GM21717 (cell line): ENCODE measurements around the gene GALM.
"Not testable (repeated sequence)": the region's sequence is repeated elsewhere in the genome, so short reads cannot be mapped to it uniquely, and the experiment has no call there.

ENCODE experiments used
- ATAC-seq: cut with Tn5 transposase; IDR thresholded peaks from one replicate; pipeline ENCODE4 v1.9.1; 2021; ENCODE audit warnings: mild to moderate bottlenecking, moderate library complexity; ENCODE audit not compliant: unreplicated experiment

The GALM gene

DNA sequence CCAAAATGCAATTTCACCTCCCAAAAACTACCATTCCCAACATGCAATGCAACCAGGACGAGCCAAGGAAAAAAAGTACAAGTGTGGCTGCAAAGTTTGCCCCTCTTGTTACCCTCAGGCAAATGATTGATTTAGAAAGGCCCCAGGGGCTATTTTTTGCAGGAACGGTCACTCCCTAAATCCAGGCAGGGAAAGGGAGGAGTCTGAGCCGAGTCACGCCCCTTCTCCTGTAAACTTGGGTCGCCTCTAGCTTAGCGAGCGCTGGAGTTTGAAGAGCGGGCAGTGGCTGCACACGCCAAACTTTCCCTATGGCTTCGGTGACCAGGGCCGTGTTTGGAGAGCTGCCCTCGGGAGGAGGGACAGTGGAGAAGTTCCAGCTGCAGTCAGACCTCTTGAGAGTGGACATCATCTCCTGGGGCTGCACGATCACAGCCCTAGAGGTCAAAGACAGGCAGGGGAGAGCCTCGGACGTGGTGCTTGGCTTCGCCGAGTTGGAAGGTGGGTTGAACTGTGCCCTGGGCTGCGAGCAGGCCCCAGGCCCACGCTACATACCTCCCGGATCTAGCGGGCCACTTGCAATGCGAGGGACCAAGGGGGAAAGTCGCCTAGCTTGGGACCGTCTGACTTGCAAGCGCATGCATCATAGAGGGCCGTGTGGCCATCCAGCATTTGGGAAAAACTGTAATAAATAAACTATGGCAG lies at the start of gene GALM:
GALM (plus strand) TSS at position 261 of the 702 bp plus-strand sequence; CDS start at position 309, 48 bp downstream.
- ATAC-seq: peak; percentile 51

DNA sequence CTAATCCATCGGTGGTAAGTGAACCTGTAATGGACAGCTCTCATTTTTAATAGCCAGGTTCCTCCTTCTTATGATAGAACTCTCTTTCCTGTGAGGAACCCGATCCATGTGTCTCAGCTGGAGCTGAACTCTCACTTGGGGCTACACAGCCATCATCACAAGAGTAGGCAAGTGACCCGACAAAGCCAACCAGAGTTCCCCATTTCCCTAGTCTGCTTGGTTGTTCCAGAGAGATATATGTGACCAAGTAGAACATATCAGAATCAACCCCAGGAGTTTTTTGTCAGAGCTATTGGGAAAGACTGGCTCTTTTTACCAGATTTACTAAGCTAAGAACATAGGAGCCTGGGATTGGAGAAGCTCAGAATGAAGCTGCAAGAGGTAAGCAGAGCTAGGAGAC lies 48.6 kb upstream of the GALM start:
- no peak for ATAC-seq

DNA sequence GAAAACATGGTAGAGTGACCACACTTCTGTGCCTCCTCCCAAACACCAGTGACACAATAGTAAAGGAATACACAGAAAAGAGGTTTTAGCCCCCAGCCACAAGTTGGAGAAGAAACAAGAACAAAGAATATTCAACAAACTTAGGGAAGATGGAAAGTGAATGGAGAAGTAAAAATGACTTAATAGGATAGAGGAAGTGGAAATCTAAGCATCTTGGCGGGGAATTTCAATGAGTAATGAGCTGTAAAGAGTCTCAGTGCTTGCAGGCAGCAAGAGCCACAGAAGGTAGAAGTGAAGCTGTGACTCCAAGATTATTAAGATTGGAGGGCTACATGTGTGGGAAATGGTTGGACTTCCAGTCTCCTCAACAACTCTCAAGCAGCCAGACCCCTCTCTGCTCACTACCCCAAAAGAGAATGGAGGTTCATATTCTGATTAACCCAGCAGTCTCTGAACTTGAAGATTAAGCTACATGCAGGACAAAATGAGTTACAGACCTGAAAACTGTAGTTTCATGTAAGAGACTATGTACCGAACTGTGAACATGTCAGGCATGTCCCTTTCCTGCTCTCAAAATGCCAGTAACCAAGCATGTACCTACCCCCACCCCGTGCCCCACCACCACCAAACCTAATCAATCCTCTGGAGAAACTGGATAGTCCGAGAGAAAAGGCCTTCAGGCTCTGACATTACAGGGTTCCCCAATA lies 46.3 kb upstream of the GALM start:
- no peak for ATAC-seq

DNA sequence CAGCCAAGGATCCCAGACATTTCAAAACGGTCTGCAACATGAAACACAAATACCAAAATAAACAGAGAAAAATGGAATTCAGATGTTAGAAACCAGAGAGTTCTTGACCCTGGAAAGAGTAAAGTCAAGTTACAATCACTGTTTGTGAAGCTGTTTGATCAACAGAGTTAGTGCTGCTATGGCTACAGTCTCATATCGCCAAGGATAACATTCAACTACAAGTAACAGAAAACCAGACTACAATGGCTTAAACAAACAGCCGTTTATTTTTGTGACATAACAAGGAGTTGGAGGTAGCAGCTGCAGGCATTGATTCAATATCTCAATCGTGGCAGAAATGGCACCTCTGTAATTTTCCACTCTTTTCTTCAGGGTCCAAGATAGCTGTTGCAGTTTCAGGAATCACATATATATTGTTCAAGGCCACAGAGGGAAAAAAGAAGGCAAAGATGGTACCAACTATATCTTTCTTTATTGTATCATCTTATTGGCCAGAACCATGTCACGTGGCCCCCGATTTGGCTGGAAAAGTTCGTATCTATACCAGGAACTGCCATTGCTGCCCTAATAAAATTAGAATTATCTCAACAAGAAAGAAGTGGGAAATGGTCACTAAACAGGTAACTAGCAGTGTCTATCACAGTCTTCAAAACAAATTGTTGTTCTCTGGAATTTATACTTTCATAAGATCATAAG lies 45.5 kb upstream of the GALM start:
- no peak for ATAC-seq

DNA sequence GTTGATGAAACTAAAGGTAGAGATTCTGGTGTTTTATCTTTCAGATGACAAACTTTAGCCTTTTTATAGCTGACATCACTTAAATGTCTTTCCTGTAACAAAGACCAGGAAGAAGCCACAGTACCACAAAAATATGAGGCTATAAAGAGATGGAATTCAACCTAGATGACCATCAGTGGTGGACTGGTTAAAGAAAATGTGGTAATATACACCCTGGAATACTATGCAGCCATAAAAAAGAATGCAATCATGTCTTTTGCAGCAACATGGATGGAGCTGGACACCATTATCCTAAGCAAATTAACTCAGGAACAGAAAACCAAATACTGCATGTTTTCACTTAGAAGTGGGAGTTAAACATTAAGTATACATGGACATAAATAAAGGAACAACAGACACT lies 44.9 kb upstream of the GALM start:
- ATAC-seq: no peak

DNA sequence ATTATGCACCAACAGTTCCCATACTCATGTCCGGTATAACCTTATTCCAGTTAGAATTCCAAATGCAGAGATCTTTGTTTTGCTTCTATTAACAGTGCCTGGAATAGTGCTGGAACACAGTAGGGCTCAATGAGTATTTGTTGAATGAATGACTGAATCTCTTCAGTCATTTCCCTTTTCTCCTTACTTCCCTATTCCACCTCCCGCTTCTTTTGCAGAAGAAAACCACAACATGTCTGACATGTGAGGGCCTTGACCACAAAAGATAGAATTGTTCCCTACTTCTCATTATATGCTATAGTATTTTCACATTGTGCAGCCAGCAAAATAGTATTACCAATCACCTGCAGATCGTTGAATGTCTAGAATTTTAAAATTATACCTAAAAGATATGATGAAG lies 43.7 kb upstream of the GALM start:
- ATAC-seq: no peak

DNA sequence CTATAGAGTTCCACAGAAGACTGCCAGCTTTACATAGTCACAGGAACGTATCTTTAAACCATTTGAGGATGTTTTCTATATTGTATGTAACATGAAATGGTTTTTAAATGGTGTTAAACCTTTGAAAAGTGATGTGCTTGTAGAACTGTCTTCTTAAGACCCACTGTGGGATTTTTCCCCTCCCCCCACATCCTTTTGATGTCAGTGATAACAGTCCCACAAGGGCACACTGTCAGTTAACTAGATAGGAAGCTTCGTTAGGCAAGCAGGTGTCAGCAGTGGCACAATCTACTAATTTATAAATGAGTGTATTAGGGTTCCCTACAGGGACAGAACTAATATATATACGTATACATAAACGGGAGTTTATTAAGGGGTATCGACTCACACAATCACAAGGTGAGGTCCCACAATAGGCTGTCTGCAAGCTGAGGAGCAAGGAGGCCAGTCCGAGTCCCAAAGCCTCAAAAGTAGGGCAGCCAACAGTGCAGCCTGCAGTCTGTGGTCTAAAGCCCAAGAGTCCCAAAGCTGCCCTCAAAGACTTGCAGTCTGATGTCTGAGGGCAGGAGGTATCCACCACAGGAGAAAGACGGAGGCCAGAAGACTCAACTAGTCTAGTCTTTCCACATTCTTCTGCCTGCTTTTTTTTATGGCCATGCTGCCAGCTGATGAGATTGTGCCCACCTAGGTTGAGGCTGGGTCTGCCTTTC lies 39.4 kb upstream of the GALM start:
- ATAC-seq: no peak

DNA sequence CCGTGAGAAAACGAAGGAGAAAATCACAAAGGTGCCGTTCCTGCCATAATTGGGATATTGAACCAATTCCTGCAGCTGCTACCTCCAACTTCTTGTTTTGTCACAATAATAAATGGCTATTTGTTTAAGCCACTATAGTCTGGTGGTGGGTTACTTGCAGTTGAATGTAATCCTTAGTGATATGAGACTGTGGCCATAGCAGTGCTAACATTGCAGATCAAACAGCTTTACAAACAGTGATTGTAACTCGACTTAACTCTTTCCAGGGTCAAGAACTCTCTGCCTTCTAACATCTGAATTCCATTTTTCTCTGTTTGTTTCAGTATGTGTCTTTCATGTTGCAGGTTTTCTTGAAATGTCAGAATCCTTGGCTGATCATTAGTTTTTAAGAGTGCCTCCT lies 38.5 kb upstream of the GALM start:
- no peak for ATAC-seq

DNA sequence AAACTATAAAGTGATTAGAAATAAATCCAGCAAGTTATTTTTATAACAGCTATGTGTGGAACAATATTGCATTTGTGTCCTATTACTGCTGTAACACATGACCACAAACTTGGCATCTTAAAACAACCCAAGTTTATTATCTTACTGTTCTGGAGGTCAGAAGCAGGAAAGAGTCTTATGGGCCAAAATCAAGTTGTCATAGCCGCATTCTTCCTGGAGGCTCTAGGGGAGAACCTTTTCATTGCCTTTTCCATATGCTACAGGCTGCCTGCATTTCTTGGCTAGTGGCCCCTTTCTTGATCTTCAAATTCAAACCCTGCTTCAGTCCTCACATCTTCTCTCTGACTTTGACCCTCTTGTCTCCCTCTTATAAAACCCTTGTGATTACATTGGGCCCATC lies 36.2 kb upstream of the GALM start:
- ATAC-seq: no peak

DNA sequence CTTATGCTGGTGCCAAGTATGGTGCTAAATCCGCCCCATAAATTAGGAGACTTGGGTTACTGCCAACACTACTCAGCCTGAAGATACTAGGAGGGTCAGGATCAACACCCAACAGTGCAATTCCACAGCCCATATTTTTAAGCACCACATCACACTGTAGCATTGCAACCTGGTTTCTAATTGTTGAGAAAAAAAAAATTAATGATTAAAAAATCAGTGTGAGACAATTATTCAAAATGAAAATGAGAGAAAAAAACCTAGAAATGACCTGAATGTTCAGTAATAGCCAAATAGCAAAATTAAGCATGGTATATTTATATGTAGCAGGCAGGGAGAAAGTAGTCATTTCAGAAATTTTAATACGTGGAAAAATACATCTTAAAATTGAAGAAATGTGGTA lies 33.9 kb upstream of the GALM start:
- no peak for ATAC-seq

DNA sequence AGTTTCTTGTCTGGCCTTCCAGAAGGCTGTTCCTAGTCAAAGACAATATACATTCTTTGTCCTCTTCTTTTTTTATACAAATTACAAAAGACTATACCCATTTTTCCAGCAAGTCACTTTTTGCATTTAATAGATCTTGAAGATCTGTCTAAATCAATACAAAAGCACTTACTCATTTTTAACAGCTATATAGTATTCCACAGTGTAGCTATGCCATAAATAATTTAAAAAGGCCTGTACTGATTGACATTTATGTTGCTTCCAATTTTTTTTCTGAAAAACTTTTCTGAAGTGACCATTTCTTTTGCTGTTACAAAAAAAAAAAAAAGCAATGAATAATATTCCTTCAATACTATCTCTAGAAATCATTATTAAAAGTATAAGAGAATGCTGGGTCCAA lies 32.9 kb upstream of the GALM start:
- no peak for ATAC-seq

DNA sequence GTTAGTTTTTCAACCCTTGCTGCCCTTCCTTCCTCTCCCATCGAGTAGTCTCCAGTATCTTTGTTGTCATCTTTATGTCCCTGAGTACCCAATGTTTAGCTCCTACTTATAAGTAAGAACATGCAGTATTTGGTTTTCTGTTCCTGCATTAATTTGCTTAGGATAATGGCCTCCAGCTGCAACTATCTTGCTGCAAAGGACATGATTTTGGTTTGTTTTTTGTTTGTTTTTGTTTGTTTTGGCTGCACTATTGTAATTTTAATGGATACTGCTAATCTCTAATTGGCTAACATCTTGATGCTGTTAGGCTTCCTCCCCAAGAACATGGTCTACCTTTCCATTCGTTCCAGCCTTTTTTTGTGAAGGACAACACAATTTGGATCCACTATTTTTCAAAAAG lies 32.0 kb upstream of the GALM start:
- ATAC-seq: no peak

DNA sequence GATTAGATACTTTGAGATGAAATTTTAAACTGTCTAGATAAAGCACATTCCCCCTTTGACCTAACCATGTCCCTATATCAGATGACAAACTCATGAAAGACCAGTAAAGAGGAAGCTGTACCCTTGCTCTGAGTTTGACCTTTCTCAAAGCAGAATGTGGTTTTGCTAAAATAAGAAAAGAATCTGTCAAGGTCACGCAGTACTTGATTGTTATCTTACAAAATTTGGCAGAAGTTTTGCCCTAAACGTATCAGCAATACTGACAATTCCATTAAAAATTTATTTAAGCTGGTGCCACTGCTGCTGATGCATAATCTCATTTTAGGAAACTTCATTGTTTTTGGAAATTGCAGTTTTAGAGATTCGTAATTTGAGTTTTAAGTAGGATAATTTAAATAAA lies 31.2 kb upstream of the GALM start:
- peak; percentile 81 for ATAC-seq

DNA sequence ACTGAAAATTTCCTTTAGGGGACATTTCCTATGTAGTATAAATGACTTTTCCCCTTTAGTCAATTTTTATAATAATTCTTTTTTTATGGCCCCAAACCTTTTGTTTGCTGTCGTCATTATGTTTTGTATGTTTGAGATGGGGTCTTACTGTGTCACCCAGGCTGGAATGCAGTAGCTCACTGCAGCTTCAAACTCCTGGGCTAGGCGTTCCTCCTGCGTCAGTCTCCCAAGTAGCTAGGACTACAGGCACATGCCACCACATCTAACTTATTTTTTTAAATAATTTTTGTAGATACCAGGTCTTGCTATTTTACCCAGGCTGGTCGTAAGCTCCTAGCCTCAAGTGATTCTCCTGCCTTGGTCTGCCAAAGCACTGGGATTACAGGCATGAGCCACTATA lies 30.8 kb upstream of the GALM start:
- ATAC-seq: no peak

DNA sequence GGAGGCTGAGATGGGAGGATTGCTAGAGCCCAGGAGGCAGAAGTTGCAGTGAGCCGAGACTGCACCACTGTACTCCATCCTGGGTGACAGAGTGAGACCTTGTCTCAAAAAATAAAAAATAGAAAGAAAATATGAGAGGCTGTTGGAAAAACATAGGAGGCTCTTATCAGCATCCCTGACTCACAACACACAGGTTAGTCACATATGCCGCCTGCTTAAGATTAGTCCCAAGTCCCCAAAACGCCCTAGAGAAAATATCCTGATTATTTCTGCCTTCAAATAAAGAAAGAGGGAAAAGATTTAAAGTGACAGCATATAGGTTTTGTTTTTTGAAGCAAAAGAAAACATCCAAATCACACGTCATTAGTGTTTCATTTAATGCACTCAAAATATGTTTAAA lies 29.8 kb upstream of the GALM start:
- ATAC-seq: no peak

DNA sequence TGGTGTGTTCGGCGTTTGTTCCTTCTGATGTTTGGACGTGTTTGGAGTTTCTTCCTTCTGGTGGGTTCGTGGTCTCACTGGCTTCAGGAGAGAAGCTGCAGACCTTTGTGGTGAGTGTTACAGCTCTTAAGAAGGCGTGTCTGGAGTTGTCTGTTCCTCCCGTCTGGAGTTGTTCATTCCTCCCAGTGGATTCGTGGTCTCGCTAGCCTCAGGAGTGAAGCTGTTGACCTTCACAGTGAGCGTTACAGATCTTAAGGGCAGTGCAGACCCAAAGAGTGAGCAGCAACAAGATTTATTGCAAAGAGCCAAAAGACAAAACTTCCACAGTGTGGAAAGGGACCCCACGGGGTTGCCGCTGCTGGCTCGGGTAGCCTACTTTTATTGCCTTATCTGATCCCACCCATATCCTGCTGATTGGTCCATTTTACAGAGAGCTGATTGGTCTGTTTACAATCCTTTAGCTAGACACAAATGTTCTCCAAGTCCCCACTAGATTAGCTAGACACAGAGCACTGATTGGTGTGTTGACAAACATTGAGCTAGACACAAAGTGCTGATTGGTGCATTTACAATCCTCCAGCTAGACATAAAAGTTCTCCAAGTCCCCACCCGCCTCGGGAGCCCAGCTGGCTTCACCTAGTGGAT lies 23.4 kb upstream of the GALM start:
- not testable (repeated sequence) for ATAC-seq

DNA sequence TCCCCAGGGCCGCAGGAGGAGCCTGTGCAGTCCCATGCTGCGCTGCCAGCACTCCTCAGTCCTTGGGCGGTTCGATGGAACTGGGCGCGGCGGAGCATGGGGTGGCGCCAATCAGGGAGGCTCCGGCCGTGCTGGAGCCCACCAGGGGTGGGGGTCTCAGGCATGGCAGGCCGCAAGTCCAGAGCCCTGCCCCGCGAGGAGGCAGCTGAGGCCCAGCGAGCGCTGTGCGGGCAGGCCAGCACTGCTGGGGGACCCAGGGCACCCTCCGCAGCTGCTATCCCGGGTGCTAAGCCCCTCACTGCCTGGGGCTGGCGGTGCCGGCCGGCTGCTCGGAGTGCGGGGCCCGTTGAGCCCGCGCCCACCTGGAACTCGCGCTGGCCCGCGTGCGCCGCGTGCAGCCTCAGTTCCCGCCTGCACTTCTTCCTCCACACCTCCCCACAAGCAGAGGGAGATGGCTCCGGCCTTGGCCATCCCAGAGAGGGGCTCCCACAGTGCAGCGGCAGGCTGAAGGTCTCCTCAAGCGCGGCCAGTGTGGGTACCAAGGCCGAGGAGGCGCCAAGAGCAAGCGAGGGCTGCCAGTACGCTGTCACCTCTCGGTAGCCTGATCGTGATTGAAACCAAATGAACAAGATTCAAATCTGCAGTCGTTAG lies 22.8 kb upstream of the GALM start:
- ATAC-seq: no peak

DNA sequence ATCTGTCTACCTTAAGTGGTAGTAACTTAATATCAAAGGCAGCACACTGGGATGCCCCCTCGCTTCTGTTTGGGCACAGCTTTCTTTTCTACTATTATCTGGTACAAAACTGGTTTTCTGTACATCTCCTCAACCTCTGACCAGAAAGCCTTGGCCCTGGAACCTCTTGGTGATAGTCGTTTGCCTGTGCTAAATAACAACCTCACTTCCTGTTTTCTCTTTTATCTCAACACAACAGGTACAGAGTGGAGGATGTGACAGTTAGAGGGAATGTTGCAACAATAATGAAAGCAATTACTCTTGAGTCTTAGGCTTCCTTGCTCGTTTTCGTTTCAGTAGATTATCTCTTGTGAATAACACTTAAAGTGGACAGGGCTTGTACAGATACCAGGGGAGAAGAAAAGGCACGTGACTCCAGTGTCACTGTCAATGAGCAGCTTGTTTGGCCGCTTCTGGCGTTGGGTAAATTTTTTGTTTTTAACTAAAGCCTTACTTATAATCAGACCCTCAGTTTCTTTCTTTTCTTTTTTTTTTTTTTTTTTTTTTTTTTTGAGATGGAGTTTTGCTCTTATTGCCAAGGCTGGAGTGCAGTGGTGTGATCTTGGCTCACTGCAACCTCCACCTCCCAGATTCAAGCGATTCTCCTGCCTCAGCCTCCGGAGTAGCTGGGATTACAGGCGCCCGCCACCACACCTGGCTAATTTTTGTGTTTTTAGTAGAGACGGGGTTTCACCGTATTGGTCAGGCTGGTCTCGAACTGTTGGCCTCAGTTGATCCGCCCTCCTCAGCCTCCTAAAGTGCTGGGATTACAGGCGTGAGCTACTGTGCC lies 22.0 kb upstream of the GALM start:
- ATAC-seq: not testable (repeated sequence)

DNA sequence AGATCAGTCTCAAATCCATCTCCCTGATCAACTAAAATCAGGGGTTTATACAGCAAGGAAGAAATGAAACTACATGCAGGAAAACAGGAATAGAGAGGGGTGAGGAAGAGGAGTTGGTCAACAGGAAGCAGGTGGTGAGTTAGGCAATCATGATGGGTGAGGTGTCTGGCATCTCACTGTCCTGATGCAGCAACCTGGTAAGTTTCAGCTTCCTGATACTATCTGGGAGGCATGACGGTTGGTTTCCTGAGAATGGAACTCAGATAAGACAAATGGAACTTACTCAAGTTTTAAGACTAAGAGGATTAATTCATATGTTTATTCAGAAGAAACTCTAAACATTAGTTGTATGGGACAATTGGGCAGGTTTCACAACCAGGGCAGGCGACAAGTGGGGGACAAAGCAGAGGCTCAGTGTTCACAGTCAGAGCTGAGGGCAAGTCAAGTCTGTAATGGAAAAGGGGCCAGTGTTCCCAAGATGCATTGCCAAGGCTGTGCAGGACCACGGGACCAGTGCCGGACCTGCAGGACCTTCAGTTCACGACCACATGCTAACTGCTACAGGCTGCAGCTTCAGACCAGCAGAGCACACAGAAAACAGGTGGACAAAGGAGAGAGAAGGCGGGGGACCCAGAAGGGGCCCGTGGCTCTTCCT lies 17.7 kb upstream of the GALM start:
- ATAC-seq: no peak
